GM19035 (cell line): ENCODE measurements around the gene ADAMTSL4.

Experiments used
- ATAC-seq: cut with Tn5 transposase; IDR thresholded peaks from one replicate; pipeline ENCODE4 v1.9.1; 2021; ENCODE audit not compliant: unreplicated experiment

The ADAMTSL4 gene

DNA sequence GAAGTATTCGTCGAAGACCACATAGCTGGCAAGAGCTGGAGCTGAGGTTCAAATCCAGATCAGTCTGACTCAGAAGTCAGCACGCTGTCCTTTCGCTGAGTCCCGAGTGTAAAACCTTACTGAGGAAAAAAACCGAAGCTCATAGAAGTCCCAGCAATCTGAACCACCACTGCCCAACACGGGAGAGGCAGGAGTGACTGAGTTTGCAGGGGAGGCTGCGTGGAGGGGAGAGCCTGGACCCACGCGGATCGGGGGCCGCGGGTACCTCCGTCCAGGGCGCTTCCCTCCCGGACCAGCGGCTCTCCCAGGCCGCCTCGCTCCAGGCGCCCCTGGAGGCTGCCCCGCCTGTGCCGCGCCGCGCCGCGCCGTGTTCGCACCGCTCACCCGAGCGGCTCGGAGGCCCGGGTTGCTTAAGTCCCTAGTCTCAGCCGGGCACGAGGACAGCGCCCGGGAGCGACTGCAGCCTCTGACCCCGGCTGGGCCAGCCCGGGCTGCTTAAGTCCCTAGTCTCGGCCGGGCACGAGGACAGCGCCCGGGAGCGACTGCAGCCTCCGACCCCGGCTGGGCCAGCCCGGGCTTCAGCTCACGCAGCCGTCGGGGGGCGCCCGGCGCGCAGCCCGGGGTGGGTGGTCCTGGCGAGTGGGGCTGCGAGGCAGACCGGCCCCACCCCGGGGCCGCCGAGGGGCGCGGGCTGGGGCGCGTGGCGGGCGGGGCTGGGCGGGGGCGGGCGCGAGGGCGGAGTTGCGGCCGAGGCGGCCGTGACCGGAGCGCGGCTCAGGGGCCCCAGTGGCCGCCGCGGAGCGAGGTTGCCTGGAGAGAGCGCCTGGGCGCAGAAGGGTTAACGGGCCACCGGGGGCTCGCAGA is at the start of gene ADAMTSL4:
TSS of gene ADAMTSL4 (plus strand) at position 777 of the 864 bp plus-strand sequence. CDS start 2,881 bp downstream, outside the sequence.
- no peak for ATAC-seq

DNA sequence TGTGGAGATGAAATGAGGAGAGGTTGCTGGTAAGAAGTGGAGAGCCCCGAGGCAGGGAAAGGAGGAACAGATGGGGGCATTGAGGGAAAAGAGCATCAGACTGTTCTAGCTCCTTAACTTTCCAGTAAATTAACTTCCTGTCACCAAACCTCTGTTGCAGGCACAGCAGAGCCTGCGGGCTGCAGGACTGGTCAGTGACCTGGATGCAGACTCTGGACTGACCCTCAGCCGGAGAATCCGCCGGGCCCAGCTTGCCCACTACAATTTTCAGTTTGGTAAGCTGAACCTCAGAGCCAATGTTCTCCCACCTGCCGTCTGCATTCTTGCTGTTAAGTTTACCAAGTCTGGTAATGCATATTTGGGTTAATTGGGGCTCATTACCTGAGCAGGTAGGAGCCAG is 43.8 kb upstream of the ADAMTSL4 start:
- ATAC-seq: no peak

DNA sequence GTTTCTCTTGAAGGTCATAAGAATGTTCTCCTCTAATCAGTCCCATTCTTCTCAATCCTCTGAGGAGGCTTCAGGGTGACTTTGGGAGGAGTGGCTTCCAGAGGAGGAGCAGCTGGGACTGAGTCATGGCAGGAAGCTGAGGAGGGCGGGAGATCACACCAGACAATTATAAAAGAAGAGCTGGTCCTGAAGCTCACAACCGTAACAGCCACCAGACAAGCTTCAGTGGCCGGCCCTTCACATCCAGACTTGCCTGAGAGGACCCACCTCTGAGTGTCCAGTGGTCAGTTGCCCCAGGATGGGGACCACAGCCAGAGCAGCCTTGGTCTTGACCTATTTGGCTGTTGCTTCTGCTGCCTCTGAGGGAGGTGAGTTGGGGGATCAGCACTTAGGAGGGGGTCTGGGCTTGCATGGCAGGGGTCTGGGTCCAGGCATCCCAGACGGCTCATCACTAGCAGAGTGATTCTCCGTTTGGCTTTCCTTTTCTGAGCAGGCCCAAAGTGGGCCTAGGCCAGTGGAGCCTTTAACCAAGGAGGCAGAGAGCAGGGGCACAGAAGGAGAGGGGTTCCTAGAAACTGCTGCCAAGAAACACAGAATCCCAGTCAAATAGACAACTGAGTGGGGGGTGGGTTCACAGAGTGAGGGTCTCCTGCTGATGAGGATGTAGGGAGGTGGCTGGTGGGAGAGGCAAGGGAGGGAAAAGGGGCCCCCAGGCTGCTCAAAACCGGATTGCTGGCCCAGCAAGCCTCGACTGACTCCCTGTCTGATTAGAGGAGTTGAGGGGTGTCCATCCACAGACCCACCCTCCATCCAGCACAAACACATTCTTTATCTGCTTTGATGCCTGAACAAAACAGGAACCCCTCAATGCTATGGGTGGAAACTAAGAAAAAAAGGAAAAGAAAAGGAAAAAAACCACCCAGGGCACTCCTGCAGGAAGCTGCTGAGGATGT is 41.0 kb upstream of the ADAMTSL4 start, which contains the start of gene ECM1:
TSS of gene ECM1 (plus strand) at position 198 of the 953 bp plus-strand sequence. CDS start at position 299, 101 bp downstream.
- ATAC-seq: no peak

DNA sequence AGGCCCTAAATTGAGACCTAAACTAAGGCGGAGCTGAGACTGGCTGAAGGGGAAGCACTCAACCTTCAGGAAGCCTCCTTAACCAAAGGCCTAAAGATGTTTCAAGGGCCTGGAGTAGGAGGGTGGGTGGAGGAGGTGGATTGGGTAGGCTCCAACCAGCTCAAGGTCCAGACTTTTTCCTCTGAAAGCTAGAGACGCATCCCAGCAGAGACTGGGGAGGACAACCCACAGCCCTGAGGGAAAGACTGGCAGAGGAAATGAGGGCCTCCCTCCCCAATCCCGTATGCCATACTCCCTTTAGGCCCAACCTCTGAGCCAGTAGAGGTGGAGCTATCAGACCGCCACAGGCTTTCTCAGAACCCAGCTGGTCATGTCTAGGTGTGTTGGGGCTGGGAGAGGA is 40.2 kb upstream of the ADAMTSL4 start:
- no peak for ATAC-seq

DNA sequence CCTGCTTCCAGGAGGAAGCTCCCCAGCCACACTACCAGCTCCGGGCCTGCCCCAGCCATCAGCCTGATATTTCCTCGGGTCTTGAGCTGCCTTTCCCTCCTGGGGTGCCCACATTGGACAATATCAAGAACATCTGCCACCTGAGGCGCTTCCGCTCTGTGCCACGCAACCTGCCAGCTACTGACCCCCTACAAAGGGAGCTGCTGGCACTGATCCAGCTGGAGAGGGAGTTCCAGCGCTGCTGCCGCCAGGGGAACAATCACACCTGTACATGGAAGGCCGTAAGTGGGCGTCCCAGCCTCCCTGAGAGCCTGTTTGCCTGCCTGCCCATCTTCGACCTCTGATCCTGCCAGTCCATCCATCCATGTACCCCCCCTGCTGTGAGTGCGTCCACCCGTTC is 37.7 kb upstream of the ADAMTSL4 start:
- no peak for ATAC-seq

DNA sequence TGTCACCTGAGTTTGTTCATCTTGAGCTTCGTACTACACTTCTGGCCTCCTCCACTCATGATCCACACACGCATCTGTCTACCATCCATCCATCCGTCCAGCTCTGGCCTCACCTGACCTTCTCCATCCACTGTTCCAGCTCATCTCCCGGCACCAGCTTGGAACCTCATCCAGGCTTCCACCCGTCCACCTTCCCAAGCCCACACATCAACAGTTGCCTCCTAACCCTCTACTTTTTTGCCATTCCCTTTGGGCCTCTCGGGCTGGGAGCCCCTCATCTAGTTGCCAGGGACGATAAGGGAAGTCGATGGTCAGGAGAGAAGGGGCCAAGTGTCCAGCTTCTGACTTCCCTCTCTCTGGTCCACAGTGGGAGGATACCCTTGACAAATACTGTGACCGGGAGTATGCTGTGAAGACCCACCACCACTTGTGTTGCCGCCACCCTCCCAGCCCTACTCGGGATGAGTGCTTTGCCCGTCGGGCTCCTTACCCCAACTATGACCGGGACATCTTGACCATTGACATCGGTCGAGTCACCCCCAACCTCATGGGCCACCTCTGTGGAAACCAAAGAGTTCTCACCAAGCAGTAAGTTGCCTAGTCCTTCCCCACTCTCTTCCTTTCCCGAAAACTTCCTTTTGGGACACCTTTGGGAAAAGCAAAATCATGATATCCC is 37.1 kb upstream of the ADAMTSL4 start:
- ATAC-seq: no peak

DNA sequence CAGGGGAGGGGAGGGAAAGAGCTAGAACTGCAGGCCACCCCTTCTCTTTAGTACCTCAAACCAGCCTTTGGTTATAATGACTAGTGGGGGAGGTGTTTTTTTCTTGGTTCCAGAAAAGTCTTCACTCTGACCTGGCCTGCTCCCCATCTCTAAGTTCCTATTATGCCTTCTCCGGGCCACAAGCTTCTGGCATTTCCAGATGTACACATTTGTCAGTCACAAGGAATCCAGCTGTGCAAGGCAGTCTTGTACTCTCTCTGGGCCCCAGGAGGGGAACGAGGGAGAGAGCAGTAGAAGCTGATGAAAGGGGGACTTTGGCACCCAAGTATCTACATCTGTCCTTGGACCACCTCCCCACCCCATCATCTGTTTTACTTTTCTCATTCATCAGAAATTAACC is 36.4 kb upstream of the ADAMTSL4 start:
- no peak for ATAC-seq

DNA sequence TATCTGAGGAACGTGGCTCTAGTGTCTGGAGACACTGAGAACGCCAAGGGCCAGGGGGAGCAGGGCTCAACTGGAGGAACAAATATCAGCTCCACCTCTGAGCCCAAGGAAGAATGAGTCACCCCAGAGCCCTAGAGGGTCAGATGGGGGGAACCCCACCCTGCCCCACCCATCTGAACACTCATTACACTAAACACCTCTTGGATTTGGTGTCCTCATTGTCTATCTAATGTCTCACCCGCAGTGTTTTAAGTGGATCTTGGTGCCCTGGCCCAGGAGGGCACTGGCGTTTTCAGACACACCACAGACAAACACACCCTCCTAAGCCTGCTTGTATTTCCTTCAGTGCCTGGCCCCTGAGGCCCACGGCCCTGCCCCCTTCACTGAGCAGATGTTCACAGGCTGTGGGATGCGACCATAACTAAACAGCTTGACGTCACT is 35.8 kb upstream of the ADAMTSL4 start:
- no peak for ATAC-seq

DNA sequence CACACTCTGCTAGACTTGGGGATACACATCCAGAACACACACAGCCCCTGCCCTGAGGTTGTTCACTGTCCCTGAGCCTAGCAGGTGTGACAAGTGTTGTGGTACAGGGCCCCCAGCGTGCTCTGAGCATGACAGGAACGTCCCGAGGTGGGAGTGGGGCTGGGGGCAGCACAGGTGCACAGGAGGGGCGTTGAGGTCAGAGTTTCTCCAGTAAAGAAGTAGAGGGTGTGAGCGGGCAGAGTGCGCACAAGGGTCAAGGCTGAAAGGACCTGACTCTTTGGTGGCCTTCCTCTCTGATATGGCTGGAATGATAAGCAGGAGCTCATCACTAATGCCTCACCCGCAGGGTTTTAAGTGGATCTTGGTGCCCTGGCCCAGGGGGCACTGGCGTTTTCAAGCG is 34.9 kb upstream of the ADAMTSL4 start:
- ATAC-seq: no peak

DNA sequence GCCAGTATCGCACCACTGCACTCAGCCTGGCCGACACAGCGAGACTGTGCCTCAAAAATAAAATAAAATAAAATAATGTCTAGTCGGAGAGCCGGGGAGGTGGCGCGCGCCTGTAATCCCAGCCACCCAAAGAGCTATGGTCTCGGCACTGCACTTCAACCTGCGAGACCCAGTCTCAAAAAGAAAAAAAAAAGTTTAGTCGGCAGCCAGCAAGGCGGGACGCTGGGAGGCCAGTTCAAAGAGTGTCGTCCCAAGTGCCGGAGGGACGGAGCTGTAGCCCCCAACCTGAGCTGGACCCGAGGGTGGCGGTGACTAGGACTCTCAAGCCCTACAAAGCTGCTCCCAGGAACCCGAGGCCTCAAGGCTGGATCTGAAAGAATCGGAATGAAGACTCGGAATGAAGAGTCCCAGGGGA is 34.3 kb upstream of the ADAMTSL4 start:
- no peak for ATAC-seq

DNA sequence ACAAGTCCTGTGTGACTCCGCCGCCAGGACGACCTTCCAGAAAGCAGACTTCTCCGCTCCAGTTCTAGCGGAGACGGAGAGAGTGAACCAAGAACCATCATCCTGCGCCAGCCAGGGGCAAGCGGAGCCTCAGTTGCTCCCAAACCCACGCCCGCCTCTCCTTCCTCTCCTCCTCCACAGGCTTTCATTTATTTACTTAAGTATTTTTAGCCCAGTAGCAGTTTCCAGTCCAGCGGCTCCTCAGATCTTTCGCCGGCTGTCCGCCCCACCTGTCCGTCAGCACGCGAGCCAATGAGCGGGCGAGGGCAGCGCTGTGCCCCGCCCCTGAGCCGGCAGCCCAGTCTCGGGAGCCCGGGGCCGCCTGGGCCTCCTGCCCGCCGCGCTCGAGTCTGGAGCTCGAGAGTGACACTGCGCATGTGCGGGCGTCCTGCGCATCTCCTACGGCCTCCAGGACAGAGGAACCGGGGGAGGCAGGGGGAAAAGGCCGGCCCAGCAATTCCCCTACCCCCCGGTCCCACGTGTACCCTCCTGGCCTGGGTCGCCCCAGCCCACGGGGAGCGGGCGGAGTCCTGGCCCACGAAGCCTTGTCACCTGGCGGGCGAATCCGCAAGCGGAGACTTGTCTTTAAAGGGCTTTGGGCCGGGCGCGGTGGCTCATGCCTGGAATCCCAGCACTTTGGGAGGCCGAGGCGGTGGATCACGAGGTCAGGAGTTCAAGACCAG is 33.7 kb upstream of the ADAMTSL4 start, which contains the start of gene FALEC:
TSS of gene FALEC (plus strand) at position 425 of the 722 bp plus-strand sequence.
- ATAC-seq: peak; percentile 96

DNA sequence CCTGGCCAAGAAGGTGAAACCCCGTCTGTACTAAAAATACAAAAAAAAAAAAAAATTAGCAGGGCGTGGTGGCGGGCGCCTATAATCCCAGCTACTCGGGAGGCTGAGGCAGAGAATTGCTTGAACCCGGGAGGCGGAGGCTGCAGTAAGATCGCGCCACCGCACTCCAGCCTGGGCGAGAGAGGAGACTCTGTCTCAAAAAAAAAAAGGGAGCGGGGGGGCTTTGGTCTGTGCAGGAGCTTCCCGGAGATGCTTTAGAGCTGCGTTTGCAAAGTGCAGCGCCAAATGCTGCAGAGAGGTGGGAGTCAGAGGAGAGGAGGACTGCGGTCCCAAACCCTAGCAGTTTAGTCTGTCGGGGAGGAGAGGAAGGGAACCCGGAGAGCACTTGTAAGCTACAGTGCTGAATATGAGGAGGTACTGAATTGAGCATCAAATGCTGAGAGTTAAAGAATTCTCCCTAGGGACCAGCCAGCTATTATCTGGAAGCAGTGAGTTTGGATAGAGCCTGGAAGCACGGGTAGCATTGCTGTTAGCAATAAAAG is 33.1 kb upstream of the ADAMTSL4 start:
- ATAC-seq: no peak

DNA sequence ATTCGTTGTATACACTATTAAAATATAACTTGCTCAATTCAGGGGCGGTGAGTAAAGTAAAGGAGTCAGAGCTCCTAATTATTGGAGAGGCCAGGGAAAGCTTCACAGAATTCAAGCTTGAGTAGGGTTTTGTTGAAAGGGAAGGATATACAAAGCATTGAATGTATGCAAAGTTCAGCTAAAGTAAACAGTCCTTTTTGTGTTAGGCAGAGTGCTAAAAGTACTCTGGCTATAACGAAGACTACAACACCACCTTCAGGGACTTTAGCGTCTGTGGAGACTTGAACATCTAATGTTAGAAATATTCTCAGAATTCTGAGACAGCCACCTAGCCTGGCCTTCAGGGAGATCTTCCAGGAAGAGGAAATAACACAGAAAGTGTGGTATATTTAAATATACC is 32.6 kb upstream of the ADAMTSL4 start:
- no peak for ATAC-seq

DNA sequence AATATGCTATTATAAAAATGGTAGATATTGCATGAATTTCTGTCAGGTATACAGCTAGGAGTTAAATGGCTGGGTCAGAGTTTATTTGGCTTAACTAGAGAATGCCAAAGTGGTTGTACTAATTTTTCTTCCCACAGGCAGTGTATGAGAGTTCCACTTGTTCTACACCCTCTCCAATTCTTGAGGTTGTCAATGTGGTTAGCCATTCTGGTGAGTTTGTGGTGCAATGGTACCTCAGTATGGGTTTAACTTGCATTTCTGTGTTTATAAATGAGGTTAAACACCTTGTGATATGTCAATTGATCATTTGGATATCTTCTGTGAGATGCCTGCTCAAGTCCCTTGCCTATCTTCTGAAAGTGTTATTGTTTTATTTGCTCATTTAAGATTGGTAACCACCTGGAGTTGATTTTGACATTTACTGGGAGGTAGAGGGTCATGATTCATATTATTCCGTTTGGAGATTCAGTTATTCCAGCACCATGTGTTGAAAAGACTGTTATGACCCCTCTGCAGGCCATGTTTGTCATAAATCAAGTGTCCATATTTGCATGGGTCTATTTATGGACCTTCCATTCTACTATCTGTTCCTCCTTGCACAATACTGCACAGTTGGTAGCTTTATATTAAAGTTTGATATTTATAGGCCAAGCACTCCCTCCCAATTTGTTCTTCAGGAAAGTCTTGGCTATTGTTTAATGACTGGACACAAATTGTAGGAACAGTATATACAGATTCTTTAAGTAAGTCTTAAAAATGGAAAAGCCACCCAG is 27.8 kb upstream of the ADAMTSL4 start:
- no peak for ATAC-seq

DNA sequence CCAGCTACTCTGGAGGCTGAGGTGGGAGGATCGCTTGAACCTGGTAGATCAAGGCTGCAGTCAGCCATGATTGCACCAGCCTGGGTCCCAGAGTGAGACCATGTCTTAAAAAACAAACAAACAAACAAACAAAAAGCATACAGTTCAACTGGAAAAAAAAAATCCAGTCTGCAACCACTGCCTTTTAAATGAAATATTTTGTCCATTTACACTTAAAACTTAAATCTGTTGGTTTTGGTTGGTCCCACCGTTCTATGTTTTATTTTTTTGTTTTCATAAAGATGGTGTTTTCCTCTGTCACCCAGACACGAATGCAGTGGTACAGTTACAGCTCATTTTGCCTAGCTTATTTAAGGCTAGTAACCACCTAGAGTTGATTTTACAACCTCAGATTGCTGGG is 23.9 kb upstream of the ADAMTSL4 start:
- ATAC-seq: no peak

DNA sequence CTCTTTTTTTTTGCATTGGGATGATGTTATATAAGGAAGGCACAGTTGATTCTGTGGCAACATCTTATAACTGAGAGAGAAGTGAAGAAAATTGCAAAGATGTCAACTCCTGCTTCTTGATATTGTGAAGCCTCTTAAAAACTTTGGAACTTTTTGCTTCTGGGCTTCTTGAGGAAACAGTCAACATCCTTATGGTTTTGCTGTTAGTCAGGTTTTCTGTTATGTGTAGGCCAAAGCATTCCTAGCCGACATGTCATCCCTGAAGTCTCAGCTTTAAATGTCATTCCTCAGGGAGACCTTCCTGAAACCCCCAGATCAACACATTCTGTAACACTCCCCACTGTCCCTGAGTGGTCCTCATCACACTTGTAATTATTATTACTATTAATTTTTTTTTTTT is 21.0 kb upstream of the ADAMTSL4 start:
- ATAC-seq: no peak

DNA sequence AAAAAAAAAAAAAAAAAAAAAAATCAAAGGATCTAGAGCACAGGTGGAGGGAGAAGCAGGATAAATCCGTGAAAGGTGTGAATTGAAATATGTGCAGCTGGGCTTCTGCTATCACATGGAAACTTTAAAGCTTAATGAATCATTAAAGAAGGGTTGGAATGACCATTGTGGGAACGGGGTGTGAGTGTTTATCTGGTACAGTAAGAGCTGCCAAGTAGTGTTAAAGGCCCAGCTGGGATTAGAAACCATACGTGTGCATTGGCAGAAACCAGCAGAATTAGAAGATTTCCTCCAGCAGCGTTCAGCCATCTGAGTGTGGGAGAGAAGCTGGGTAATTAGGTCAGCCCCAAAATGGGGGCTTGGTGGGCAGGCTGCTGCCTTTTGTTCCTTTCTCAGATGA is 20.2 kb upstream of the ADAMTSL4 start:
- ATAC-seq: no peak

DNA sequence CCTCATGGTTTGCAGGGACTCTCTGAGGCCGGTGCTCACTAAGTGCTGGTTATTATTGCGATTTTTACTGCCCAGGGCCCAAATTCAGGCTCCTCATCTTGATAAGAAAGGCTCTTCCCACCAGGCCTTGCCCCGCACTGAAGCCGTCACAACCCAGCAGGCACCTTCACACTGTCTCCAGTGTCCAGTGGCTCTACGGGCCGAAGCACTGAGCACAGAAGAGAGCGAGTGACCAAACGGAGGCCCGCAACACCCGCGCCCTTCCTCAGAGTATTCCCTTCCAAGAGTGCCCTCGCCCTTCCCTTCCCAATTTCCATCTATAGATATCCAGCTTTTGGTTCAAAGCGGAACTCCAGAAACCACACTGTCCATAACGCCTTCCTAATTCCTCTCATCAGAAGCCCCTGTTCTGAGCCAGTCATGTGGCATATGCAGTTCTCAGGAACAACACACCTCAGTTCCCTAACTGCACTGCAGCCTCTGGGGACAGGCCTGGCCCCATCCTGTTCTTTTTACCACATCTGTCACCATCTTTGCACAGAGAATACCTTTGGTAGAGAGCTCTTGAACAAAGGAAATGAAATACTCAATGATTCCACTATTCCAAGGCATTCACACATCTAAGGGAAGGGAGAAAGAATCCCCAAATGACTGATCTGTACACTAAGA is 18.6 kb upstream of the ADAMTSL4 start:
- no peak for ATAC-seq

DNA sequence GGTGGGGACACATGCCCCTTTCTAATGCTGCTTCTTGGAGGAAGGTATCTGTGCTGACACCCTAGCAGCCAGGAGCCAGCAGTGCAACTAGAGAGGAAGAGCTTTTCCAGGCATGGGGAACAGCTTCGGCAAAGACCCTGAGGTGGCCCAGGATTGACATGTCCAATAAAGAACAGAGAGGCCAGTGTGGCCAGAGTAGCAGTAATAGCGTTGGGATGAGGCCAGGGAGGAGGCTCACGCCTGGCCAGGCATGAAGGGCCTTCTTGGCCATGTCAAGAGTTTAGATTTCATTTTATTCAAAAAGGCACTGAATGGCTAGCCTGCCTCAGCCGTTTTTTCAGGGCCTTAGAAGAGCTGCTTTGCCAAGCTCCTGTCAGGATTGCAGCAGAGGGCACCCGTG is 16.3 kb upstream of the ADAMTSL4 start:
- no peak for ATAC-seq
